GM12878 (cell line): Measurements from ENCODE around the gene PDE7B. TPM values are rescaled to one million over a fixed set of nuclear protein-coding genes. Genes with fewer than 3 reads are reported as not detected.

Experiments used
- ATAC-seq: fragments of 200-7000 bp; cut with Tn5 transposase; 3 replicates; pipeline ENCODE4 v1.9.1; 2020; ENCODE audit warnings: mild to moderate bottlenecking, moderate library complexity
- BruUV-seq: library from RNA; stranded (reverse); fragments of 400-500 nt; replicated peaks from 2 replicates; lab custom pipeline; 2021; lab: Mats Ljungman, UMichigan
- CTCF ChIA-PET: fragments of 300-600 bp; sonication (Branson Sonifier 250); formaldehyde crosslinking; extraction: SDS; loops from one replicate; lab custom pipeline; 2021; ENCODE audit warnings: inconsistent platforms; lab: Yijun Ruan, JAX
- POLR2A ChIA-PET: fragments of 350-600 bp; formaldehyde crosslinking; extraction: SDS; loops from one replicate; lab custom pipeline; 2021; ENCODE audit warnings: inconsistent platforms; lab: Charles Lee
- RAD21 ChIA-PET: fragments of 300-600 bp; sonication (Branson Sonifier 250); formaldehyde crosslinking; loops from one replicate; lab custom pipeline; 2023; ENCODE audit warnings: antibody characterized with exemption; ENCODE audit not compliant: unreplicated experiment; lab: Charles Lee
- SMC1A ChIA-PET: fragments of 300-600 bp; sonication (Branson Sonifier 250); formaldehyde crosslinking; loops from one replicate; lab custom pipeline; 2023; ENCODE audit not compliant: unreplicated experiment, uncharacterized antibody; lab: Charles Lee
- DNase-seq: peaks from one replicate; pipeline ENCODE4 v3.0.0-alpha.2; 2011; ENCODE audit warnings: low read depth, low spot score
- FAIRE-seq: peaks from 3 replicates; lab custom pipeline; 2011; peaks lifted over from hg19 to GRCh38; lab: Jason Lieb, UNC
- H2AFZ ChIP-seq: 2 replicates; pipeline ENCODE4 v1.6.0; 2011; ENCODE audit warnings: low read depth, low read length, control low read depth; ENCODE audit not compliant: control insufficient read depth
- H3K27ac ChIP-seq: 2 replicates; pipeline ENCODE4 v1.5.1; 2011; ENCODE audit warnings: control low read depth; ENCODE audit not compliant: control insufficient read depth, insufficient read depth
- H3K27me3 ChIP-seq, 2 experiments: replicated peaks in 1 of 2; 2 replicates each; pipeline versions ENCODE4 v1.6.0 to v1.6.1; 2011; ENCODE audit warnings: low read length in 1 of 2; ENCODE audit not compliant: control insufficient read depth in 2 of 2, insufficient read depth in 2 of 2
- H3K36me3 ChIP-seq, 2 experiments: 2 replicates each; pipeline ENCODE4 v1.5.1; 2011; ENCODE audit warnings: low read length in 1 of 2; ENCODE audit not compliant: control insufficient read depth in 2 of 2, insufficient read depth in 2 of 2
- H3K4me1 ChIP-seq: 2 replicates; pipeline ENCODE4 v1.6.1; 2011; ENCODE audit warnings: mild to moderate bottlenecking, low read length, moderate library complexity, mixed read lengths; ENCODE audit not compliant: control insufficient read depth, insufficient read depth
- H3K4me2 ChIP-seq: 2 replicates; pipeline ENCODE4 v1.6.0; 2011; ENCODE audit warnings: control low read depth; ENCODE audit not compliant: control insufficient read depth, insufficient read depth
- H3K4me3 ChIP-seq: fragments of 200-600 bp; sonication (generic); 2 replicates; pipeline ENCODE4 v1.5.1; 2016
- H3K79me2 ChIP-seq: 2 replicates; pipeline ENCODE4 v1.6.0; 2011; ENCODE audit warnings: low read length; ENCODE audit not compliant: control insufficient read depth, insufficient read depth
- H3K9ac ChIP-seq: 2 replicates; pipeline ENCODE4 v1.8.0; 2011; ENCODE audit warnings: low read length, control low read depth, mixed read lengths; ENCODE audit not compliant: control insufficient read depth, insufficient read depth
- H3K9me3 ChIP-seq: replicated peaks from 3 replicates; pipeline ENCODE4 v1.5.1; 2011; ENCODE audit warnings: mild to moderate bottlenecking, low read length; ENCODE audit not compliant: control insufficient read depth, insufficient read depth
- H4K20me1 ChIP-seq: 2 replicates; pipeline ENCODE4 v1.6.0; 2011; ENCODE audit not compliant: control insufficient read depth, insufficient read depth
- CHD2 ChIP-seq: IDR thresholded peaks from 2 replicates; pipeline ENCODE4 v1.6.1; 2011; ENCODE audit warnings: low read depth, low read length, improper control_type of control experiment, borderline replicate concordance
- DPF2 ChIP-seq: fragments of 450-650 bp; IDR thresholded peaks from 2 replicates; pipeline ENCODE4 v1.6.1; 2017; ENCODE audit warnings: mild to moderate bottlenecking
- EED ChIP-seq: sonication (generic); IDR thresholded peaks from 2 replicates; pipeline ENCODE4 v1.6.1; 2016; ENCODE audit warnings: antibody characterized with exemption, low read depth
- IRF4 ChIP-seq: IDR thresholded peaks from 2 replicates; pipeline ENCODE4 v1.6.1; 2011; ENCODE audit warnings: low read depth, low read length
- KAT2A ChIP-seq: conservative IDR thresholded peaks from 2 replicates; pipeline ENCODE4 v1.6.1; 2011; ENCODE audit warnings: low read depth, low read length; ENCODE audit not compliant: control insufficient read depth
- KDM1A ChIP-seq: fragments of 200-600 bp; sonication (generic); IDR thresholded peaks from 2 replicates; pipeline ENCODE4 v1.6.1; 2016; ENCODE audit warnings: borderline replicate concordance
- MTA2 ChIP-seq: fragments of 450-650 bp; IDR thresholded peaks from 2 replicates; pipeline ENCODE4 v1.6.1; 2016; ENCODE audit warnings: low read depth, mild to moderate bottlenecking, moderate library complexity
- POLR2AphosphoS2 ChIP-seq: IDR thresholded peaks from 2 replicates; pipeline ENCODE4 v1.6.1; 2011; ENCODE audit warnings: low read depth, mild to moderate bottlenecking, low read length, improper control_type of control experiment, moderate library complexity
- POU2F2 ChIP-seq: IDR thresholded peaks from 3 replicates; pipeline ENCODE4 v1.6.1; 2011; ENCODE audit warnings: low read depth, mild to moderate bottlenecking, low read length, borderline replicate concordance
- in situ Hi-C: fragments of 300-500 bp; cut with MboI; formaldehyde crosslinking; loops from 9 replicates; pipeline ENCODE4 v1.14.3; 2018; ENCODE audit warnings: mixed read lengths
- intact Hi-C: fragments of 100-400 bp; cut with micrococcal nuclease; formaldehyde crosslinking; loops from one replicate; pipeline ENCODE4 v1.14.2; 2022; ENCODE audit not compliant: unreplicated experiment
- polyA plus RNA-seq, 11 experiments: library from polyadenylated mRNA; depleted of rRNA in 4 of 11; unstranded in 6 of 11; stranded (reverse) in 5 of 11; fragments of >200 nt; fragmentation: Nextera tagmentation in 4 of 11; fragmentation: Illumina TruSeq in 1 of 11; extraction: Ambion mirVana in 4 of 11; extraction: Trizol in 1 of 11; gene quantifications; 1 replicate in 1 of 11; 2 replicates in 10 of 11; pipeline versions ENCODE4 v1.2.1 to v1.2.3, GENCODE V29; 2011 to 2016; ENCODE audit warnings: inconsistent platforms in 2 of 11, missing spikeins in 2 of 11, low read depth in 1 of 11
- total RNA-seq, 4 experiments: library from RNA; depleted of rRNA in 3 of 4; stranded (reverse); fragments of >200 nt in 3 of 4; fragmentation: Illumina TruSeq in 1 of 4; extraction: Trizol in 1 of 4; gene quantifications; 2 replicates each; pipeline versions ENCODE4 v1.2.1 to v1.2.3, GENCODE V29; 2013 to 2021
- TF ChIP-seq, protein P1 (sequence below): IDR thresholded peaks from 2 replicates; pipeline ENCODE4 v1.6.1; 2012; ENCODE audit warnings: improper control_type of control experiment, low read depth, low read length; ENCODE audit not compliant: insufficient replicate concordance
- TF ChIP-seq, protein P2 (sequence below): fragments of 450-650 bp; IDR thresholded peaks from 2 replicates; pipeline ENCODE4 v1.6.1; 2017; ENCODE audit warnings: antibody characterized with exemption, mild to moderate bottlenecking, moderate library complexity
- TF ChIP-seq, protein P3 (sequence below): fragments of 450-650 bp; formaldehyde crosslinking; IDR thresholded peaks from 2 replicates; pipeline ENCODE4 v1.4.0; 2022; ENCODE audit warnings: mild to moderate bottlenecking, moderate library complexity

The PDE7B gene
- total and polyA plus RNA-seq, 10 of the 15 experiments (the other 5 are each of a cell fraction or from before 2014, with no cell fraction given): not detected

DNA sequence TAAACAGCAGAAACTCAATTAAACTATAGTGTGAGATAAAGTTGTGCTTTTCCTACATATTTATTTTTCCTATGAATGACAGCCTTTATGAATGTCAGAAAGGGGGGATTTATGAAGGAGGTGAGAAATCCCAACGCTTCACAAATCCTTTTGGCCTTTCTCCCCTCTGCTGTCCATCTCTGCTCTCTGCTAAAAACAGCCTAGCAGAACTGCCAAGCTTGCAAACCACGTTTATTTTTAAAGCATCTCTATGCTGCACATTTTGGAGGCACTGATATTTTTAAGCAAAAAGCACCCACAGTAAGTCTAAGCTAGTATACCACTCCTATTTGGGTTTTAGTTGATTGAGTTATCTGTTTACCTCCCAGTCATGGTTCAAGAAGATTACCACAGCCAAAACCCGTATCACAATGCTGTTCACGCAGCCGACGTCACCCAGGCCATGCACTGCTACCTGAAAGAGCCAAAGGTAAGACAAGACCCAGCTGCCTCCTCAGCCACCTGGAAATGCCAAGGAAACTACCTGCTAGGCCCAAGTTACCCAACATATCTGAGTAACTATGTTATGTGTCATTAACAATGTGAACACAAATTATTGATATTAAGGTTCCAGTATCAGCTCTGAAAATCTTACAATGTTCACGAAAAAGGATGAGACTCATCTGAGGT is 302.3 kb downstream of the PDE7B start (continued):
- TF ChIP-seq CHD2 (no peak), POU2F2 (no peak)

DNA sequence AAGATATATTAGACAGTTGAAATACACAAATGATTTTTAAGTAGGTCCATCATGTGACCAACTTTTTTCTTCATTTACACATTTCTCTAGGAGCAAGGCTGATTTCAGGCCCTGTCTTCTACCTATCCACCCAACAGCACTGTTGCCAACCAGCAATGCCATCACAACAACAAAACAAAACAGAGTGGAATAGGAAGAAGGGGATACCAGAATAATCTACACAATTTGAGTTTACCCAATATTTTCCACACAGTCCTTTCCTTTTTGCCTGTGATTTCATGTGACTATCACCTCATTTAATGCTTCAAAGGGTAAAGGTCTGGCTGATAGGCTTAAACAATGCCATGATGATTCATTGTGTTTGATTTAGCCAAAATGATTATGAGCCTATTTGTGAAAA is 303.7 kb downstream of the PDE7B start:
- Histone ChIP-seq H4K20me1 (no peaks in the 10 kb centered on the region; the same call in 1 of the 2 replicates), H3K9ac (no peak overlapping the region), H3K4me1 (no peaks in the 10 kb centered on the region), H2AFZ (no peak overlapping the region), H3K79me2 (no peaks in the 10 kb centered on the region), H3K4me3 (no peak overlapping the region), H3K27me3 (no peaks in the 10 kb centered on the region), H3K27ac (no peak overlapping the region), H3K4me2 (no peak overlapping the region), H3K9me3 (no peaks in the 10 kb centered on the region), H3K36me3 (no peaks in the 10 kb centered on the region)
- ChIA-PET SMC1A (interaction anchor here (0.6 kb wide), 1 partner anchor 206 kb away, joined by 3 read pairs; no protein-coding TSS in a partner anchor), CTCF (no interaction called here), POLR2A (no interaction called here), RAD21 (no interaction called here)
- intact Hi-C loops: no loop called here
- ATAC-seq: no peak
- no TSS peak for BruUV-seq
- no peak for FAIRE-seq
- no peak for DNase-seq
- in situ Hi-C loops: no loop called here
- TF ChIP-seq DPF2: no peak
- TF ChIP-seq, protein P1, sequence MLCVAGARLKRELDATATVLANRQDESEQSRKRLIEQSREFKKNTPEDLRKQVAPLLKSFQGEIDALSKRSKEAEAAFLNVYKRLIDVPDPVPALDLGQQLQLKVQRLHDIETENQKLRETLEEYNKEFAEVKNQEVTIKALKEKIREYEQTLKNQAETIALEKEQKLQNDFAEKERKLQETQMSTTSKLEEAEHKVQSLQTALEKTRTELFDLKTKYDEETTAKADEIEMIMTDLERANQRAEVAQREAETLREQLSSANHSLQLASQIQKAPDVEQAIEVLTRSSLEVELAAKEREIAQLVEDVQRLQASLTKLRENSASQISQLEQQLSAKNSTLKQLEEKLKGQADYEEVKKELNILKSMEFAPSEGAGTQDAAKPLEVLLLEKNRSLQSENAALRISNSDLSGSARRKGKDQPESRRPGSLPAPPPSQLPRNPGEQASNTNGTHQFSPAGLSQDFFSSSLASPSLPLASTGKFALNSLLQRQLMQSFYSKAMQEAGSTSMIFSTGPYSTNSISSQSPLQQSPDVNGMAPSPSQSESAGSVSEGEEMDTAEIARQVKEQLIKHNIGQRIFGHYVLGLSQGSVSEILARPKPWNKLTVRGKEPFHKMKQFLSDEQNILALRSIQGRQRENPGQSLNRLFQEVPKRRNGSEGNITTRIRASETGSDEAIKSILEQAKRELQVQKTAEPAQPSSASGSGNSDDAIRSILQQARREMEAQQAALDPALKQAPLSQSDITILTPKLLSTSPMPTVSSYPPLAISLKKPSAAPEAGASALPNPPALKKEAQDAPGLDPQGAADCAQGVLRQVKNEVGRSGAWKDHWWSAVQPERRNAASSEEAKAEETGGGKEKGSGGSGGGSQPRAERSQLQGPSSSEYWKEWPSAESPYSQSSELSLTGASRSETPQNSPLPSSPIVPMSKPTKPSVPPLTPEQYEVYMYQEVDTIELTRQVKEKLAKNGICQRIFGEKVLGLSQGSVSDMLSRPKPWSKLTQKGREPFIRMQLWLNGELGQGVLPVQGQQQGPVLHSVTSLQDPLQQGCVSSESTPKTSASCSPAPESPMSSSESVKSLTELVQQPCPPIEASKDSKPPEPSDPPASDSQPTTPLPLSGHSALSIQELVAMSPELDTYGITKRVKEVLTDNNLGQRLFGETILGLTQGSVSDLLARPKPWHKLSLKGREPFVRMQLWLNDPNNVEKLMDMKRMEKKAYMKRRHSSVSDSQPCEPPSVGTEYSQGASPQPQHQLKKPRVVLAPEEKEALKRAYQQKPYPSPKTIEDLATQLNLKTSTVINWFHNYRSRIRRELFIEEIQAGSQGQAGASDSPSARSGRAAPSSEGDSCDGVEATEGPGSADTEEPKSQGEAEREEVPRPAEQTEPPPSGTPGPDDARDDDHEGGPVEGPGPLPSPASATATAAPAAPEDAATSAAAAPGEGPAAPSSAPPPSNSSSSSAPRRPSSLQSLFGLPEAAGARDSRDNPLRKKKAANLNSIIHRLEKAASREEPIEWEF: no peak
- no peak for TF ChIP-seq IRF4
- TF ChIP-seq, protein P2, sequence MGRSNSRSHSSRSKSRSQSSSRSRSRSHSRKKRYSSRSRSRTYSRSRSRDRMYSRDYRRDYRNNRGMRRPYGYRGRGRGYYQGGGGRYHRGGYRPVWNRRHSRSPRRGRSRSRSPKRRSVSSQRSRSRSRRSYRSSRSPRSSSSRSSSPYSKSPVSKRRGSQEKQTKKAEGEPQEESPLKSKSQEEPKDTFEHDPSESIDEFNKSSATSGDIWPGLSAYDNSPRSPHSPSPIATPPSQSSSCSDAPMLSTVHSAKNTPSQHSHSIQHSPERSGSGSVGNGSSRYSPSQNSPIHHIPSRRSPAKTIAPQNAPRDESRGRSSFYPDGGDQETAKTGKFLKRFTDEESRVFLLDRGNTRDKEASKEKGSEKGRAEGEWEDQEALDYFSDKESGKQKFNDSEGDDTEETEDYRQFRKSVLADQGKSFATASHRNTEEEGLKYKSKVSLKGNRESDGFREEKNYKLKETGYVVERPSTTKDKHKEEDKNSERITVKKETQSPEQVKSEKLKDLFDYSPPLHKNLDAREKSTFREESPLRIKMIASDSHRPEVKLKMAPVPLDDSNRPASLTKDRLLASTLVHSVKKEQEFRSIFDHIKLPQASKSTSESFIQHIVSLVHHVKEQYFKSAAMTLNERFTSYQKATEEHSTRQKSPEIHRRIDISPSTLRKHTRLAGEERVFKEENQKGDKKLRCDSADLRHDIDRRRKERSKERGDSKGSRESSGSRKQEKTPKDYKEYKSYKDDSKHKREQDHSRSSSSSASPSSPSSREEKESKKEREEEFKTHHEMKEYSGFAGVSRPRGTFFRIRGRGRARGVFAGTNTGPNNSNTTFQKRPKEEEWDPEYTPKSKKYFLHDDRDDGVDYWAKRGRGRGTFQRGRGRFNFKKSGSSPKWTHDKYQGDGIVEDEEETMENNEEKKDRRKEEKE: no peak
- TF ChIP-seq EED: no peak
- TF ChIP-seq, protein P3, sequence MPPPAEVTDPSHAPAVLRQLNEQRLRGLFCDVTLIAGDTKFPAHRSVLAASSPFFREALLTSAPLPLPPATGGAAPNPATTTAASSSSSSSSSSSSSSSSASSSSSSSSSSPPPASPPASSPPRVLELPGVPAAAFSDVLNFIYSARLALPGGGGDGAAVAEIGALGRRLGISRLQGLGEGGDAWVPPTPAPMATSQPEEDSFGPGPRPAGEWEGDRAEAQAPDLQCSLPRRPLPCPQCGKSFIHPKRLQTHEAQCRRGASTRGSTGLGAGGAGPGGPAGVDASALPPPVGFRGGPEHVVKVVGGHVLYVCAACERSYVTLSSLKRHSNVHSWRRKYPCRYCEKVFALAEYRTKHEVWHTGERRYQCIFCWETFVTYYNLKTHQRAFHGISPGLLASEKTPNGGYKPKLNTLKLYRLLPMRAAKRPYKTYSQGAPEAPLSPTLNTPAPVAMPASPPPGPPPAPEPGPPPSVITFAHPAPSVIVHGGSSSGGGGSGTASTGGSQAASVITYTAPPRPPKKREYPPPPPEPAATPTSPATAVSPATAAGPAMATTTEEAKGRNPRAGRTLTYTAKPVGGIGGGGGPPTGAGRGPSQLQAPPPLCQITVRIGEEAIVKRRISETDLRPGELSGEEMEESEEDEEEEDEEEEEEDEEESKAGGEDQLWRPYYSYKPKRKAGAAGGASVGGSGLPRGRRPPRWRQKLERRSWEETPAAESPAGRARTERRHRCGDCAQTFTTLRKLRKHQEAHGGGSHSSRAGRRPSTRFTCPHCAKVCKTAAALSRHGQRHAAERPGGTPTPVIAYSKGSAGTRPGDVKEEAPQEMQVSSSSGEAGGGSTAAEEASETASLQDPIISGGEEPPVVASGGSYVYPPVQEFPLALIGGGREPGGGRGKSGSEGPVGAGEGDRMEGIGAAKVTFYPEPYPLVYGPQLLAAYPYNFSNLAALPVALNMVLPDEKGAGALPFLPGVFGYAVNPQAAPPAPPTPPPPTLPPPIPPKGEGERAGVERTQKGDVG (CRISPR knock-in tag): no peak
- TF ChIP-seq KAT2A: no peak
- TF ChIP-seq KDM1A: no peak
- no peak for TF ChIP-seq MTA2
- TF ChIP-seq POLR2AphosphoS2: no peak
